Measurements from ENCODE around the gene TTN.

TTN gene

GRCh38 chr2:178479275-178479616 is 328.0 kb downstream of the TTN start:
- TF ChIP-seq, protein P1, sequence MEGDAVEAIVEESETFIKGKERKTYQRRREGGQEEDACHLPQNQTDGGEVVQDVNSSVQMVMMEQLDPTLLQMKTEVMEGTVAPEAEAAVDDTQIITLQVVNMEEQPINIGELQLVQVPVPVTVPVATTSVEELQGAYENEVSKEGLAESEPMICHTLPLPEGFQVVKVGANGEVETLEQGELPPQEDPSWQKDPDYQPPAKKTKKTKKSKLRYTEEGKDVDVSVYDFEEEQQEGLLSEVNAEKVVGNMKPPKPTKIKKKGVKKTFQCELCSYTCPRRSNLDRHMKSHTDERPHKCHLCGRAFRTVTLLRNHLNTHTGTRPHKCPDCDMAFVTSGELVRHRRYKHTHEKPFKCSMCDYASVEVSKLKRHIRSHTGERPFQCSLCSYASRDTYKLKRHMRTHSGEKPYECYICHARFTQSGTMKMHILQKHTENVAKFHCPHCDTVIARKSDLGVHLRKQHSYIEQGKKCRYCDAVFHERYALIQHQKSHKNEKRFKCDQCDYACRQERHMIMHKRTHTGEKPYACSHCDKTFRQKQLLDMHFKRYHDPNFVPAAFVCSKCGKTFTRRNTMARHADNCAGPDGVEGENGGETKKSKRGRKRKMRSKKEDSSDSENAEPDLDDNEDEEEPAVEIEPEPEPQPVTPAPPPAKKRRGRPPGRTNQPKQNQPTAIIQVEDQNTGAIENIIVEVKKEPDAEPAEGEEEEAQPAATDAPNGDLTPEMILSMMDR (IDR thresholded peaks at IDR 0.05; ENCODE audit: insufficient read depth, low read length, poor library complexity, severe bottlenecking): no peak
- Histone ChIP-seq H3K4me3 (replicated peaks; ENCODE audit: low read depth, low read length) (peak overlapping the region; percentile 76), H3K27me3 (replicated peaks; ENCODE audit: control insufficient read depth, insufficient read depth, low read length) (no peaks in the 10 kb centered on the region), H3K36me3 (ENCODE audit: control insufficient read depth, insufficient read depth, low read length) (no peaks in the 10 kb centered on the region)
- no peak for DNase-seq (ENCODE audit: extremely low read depth, insufficient read length)

GRCh38 chr2:178478439-178479274 is 328.6 kb downstream of the TTN start, which contains the start of gene FKBP7:
Gene FKBP7, minus strand, starts transcription at chr2:178478600. Its CDS starts 101 bp downstream, at chr2:178478499.
- H3K27me3 ChIP-seq (replicated peaks; ENCODE audit: control insufficient read depth, insufficient read depth, low read length): no peaks in the 10 kb centered on the region
- TF ChIP-seq, protein P1 (IDR thresholded peaks at IDR 0.05; ENCODE audit: insufficient read depth, low read length, poor library complexity, severe bottlenecking): peak; percentile 87
- DNase-seq (ENCODE audit: extremely low read depth, insufficient read length): peak; percentile 90

DNA sequence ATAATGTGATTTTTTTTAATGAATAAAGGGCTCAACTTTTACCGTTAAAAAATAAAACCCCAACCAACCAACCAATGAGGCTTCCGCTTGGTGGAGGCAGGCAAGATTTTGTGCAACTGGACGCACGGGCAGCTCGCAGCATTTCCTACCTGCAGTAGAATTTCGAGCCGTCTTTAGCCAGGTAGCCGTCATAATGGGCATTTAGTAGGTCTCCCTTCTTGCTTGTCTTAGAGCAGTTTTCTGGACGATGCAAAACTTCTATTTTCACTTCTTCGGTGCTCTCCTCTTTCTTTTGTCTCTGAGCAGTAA is 329.1 kb downstream of the TTN start:
- TF ChIP-seq, protein P1 (IDR thresholded peaks at IDR 0.05; ENCODE audit: insufficient read depth, low read length, poor library complexity, severe bottlenecking): no peak
- H3K36me3 ChIP-seq (ENCODE audit: control insufficient read depth, insufficient read depth, low read length): no peaks in the 10 kb centered on the region
- H3K4me3 ChIP-seq (replicated peaks; ENCODE audit: low read depth, low read length): peak overlapping the region; percentile 76
- DNase-seq (ENCODE audit: extremely low read depth, insufficient read length): no peak
- no peaks in the 10 kb centered on the region for H3K27me3 ChIP-seq (replicated peaks; ENCODE audit: control insufficient read depth, insufficient read depth, low read length)

More at GRCh38 chr2:178478439-178479274, 328.6 kb downstream of the TTN start, which contains the start of gene FKBP7:
- Histone ChIP-seq H3K4me3 (replicated peaks; ENCODE audit: low read depth, low read length) (peak within 1 kb of the TSS; percentile 76), H3K36me3 (ENCODE audit: control insufficient read depth, insufficient read depth, low read length) (no peaks in the 10 kb centered on the region)

GRCh38 chr2:178477443-178478129 is 329.6 kb downstream of the TTN start:
- no peaks in the 10 kb centered on the region for H3K27me3 ChIP-seq (replicated peaks; ENCODE audit: control insufficient read depth, insufficient read depth, low read length)
- no peaks in the 10 kb centered on the region for H3K36me3 ChIP-seq (ENCODE audit: control insufficient read depth, insufficient read depth, low read length)
- DNase-seq (ENCODE audit: extremely low read depth, insufficient read length): no peak
- H3K4me3 ChIP-seq (replicated peaks; ENCODE audit: low read depth, low read length): peak overlapping the region; percentile 76
- TF ChIP-seq, protein P1 (IDR thresholded peaks at IDR 0.05; ENCODE audit: insufficient read depth, low read length, poor library complexity, severe bottlenecking): no peak

GRCh38 chr2:178476477-178476876 is 330.7 kb downstream of the TTN start:
- DNase-seq (ENCODE audit: extremely low read depth, insufficient read length): no peak
- TF ChIP-seq, protein P1 (IDR thresholded peaks at IDR 0.05; ENCODE audit: insufficient read depth, low read length, poor library complexity, severe bottlenecking): no peak
- Histone ChIP-seq H3K36me3 (ENCODE audit: control insufficient read depth, insufficient read depth, low read length) (no peaks in the 10 kb centered on the region), H3K4me3 (replicated peaks; ENCODE audit: low read depth, low read length) (no peak overlapping the region), H3K27me3 (replicated peaks; ENCODE audit: control insufficient read depth, insufficient read depth, low read length) (no peaks in the 10 kb centered on the region)
